Fibroblast of skin of left quadriceps (primary cell): Measurements from ENCODE around the gene MOCS1.

Experiments used
- DNase-seq, 2 experiments: peaks; one replicate each; pipeline ENCODE4 v3.0.0-alpha.2; 2013; ENCODE audit warnings: low read depth in 2 of 2

The MOCS1 gene

GRCh38 chr6:39948199-39948791 lies 14.0 kb upstream of the MOCS1 start:
- no peak for DNase-seq

GRCh38 chr6:39947611-39948068 lies 13.4 kb upstream of the MOCS1 start:
- no peak for DNase-seq

GRCh38 chr6:39945626-39946025 lies 11.4 kb upstream of the MOCS1 start:
- DNase-seq, result no peak

DNA sequence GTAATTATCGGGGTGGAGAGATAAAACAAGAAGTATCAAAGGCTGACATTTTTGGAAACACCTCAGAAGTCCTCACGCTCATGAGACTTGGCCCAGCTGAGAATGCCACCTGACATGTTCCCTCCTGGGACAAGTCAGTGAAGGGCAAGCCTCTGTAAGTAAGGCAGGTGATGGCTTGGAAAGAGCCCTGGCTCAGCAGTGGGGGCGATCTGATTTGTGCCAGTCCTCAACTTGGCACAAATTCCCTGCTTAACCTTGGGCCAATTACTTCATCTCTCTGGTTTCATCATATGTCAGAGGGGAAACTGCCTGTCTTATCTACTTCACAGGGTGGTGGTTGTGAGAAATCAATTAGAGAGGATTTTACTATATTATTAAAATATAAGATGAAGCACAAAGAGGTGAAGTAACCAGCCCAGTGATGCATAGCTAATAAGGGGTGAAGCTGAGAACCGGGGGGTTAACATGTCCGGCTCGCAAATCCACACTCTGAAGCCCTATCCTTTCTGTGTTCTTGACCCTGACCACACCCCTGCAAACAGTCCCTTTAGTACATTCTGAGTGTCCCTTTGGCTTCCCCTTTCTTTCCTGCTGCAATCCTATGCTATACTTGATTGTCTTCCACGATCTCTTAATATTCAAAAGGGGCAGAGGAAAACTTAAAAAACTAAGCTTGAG lies 8.8 kb upstream of the MOCS1 start:
- DNase-seq, result no peak

GRCh38 chr6:39941820-39942219 lies 7.6 kb upstream of the MOCS1 start:
- DNase-seq, result no peak

- no peak for DNase-seq
These were observed 6.9 kb upstream of the MOCS1 start for GRCh38 chr6:39941138-39941537.

GRCh38 chr6:39938773-39939654 lies 4.8 kb upstream of the MOCS1 start:
- no peak for DNase-seq

DNA sequence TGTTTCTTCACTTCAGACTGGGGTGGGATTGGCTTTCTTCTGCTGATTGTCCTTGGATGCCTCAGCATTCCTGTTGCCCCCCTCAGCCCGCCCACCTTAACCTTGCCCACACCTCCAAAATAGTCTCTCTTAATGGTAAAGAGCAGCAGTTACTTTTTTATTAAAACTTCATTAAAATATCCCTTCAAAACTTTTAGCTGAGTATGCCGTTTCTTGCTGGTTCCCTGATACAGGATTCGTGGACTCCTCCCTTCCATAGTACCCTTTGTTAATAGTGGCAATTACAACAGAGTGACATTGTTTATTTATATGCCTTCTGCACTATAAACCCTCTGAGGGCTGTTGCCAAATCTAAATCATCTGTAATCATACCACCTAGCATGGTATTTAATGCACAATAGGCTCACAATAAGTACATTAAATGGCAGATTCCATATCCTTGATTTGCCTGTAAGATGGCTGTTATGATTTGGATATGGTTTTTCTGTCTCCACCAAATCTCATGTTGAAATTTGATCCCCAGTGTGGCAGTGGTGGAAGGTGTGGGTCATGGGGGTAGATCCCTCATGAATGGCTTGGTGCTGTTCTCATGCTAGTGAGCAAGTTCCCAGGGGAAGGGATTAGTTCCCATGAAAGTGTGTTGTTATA lies 3.5 kb upstream of the MOCS1 start:
- DNase-seq, result no peak

GRCh38 chr6:39936857-39937256 lies 2.6 kb upstream of the MOCS1 start:
- DNase-seq, result no peak

- DNase-seq, result no peak
These were observed 979 bp upstream of the MOCS1 start for GRCh38 chr6:39935241-39935640.

DNA sequence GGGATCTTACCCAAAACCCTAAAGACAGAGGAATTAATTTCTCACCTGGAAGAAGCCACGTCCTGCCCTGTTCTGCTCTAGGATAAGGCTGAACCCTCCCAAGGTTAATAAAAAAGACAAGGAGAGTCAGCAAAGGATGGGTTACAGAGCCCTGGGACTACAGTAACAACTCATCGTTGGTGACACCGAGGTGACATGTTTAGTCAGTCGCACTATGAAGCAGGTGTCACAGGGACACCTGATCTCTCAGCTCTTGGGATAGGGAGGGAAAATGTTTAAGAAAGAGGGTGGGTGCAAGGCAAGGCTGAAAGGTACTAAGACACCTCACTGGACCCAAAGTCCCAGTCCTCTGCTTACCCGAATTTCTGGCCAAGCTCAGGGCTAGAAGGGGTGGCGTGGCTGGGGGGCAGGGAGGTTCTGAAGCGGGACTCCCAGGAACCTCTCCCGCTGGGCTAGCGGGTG lies 562 bp downstream of the MOCS1 start:
- DNase-seq, result no peak

DNA sequence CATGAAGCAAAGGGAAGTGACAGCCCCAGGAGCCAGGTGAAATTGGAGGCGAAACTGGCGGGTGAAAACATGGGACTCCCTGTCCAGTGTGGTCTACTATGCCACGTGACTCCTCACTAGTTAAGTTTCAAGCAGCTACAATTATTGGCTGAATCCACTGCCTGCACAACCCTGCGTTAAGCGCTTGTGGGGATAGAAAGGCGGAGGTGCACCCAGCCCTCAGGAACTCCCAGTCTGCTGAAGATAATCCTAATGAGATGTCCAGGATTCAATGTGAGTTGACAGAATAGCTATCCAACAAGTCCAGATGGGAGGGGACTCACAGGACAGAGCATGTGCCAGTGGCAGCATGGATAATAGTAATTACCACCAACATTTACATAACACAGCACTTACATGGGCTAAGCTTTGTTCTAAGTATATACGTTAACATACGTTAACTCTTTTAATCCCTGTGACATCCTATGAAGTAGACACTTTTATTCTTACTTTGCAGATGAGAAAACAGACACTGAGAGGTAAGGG lies 1.8 kb downstream of the MOCS1 start:
- DNase-seq, result no peak

GRCh38 chr6:39931607-39932006 lies 2.7 kb downstream of the MOCS1 start:
- no peak for DNase-seq

- DNase-seq, result no peak
These were observed 3.7 kb downstream of the MOCS1 start for GRCh38 chr6:39930540-39930939.

DNA sequence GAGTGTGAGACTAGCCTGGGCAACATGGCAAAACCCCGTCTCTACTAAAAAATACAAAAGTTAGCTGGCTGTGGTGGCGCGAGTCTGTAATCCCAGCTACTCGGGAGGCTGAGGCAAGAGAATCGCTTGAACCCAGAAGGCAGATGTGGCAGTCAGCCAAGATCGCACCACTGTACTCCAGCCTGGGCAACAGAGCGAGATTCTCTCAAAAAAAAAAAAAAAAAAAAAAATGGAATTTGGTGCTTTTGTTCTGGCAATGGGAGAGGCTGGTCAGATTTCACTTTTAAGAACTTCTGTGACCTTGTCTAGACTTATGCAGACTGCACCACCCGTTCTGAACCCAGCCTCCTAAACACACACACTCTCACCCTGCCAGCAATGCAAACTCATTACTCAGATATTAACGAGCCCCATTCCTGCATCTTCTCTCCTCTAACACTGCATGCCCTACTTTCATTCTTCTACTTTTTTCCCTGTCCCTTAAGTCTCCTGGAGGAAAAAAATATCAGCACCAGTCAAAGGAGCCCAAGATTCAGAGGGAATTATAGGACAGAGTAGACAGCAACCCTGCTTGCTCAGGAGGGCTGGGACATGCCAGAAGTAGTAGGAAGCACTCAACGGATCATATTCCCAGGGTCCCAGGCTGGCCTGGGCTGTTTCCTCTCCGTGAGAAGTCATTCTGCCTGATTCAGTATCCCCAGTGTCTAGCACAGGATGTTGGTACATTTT lies 4.4 kb downstream of the MOCS1 start:
- DNase-seq, result no peak

DNA sequence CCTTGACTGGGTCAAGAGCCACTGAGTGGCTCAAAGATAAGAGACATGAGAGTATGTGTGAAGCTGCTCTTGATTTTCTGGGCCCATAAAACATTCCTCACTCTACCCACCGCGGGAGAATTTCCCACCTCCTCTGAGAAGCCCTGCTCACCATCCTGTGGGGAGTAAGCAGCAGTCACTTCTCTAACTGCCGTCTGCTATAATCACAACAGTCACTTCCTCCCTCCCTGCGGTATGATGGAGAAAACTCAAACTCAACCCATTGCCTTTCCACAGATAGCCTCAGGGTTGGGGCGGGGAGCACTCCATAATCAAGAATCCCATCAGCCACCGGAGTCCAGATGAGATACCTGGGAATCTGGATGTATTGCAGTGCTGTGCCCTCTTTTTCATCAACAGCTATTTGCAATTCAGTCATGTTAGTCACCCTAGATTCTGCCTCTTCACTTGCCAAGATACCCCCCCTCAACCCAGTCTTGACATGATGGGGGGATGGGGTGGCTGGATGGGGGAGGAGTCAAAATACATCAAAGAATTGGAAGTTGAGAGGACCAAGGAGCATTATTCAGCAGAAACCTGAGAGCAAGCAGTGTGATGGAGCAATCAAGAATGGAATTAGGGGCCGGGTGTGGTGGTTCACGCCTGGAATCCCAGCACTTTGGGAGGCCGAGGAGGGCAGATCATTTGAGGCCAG lies 5.1 kb downstream of the MOCS1 start:
- DNase-seq, result peak; percentile 4 to 5

DNA sequence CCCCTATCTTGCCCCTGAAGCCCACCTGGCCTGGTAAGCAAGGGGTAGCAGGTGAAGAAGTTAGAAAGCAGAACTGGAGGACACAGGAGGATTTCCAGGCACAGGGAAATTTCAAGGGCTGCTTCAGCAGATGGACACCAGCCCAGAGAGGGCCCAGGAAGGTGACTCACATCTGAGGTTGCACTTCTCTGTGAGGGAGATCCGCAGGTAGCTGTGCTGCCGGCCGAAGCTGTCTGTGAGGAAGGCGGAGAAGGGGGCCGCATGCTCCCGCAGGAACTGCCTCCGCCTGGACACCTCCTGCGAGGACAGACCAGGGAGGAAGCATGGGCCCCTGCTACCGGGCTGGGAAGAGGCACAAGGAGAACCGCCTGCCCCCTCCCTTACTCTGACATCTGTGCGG lies 7.1 kb downstream of the MOCS1 start:
- DNase-seq, result no peak

GRCh38 chr6:39926668-39927067 lies 7.6 kb downstream of the MOCS1 start:
- no peak for DNase-seq

GRCh38 chr6:39925931-39926290 lies 8.4 kb downstream of the MOCS1 start:
- no peak for DNase-seq

DNA sequence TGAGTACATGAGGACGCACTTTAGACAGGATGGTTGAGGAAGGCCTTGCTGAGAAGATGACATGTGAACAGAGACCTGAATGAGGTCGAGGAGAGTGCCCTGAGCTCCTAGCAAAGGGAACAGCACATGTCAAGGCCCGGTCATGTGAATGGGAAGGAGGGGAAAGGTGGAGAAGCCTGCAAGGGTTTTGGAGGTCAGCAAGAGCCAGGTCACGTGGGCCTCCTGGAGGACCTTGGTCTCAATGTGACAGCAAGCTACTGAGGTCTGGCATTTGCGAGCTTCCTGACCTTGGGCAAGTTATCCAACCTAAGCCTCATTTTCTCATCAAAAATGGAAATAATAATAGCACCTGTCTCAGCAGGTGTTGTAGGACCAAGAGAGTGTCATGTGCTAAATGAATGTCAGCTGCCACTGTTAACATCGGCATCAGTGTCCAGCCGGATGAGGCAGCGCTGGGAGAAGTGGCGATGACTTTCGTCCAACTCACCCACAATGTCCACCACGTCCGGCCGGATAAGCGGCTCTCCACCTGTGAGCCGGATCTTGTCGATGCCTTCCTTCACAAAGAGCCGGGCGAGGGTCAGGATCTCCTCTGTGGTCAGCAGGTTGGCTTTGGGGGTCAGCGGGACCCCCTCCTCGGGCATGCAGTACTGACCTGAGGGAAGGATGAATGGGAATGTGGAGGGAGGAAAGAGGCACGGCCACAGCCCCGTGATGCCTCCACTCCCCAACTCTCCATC lies 8.9 kb downstream of the MOCS1 start:
- DNase-seq, result no peak
